Activated gamma-delta T cell treated with Interleukin-2 at 50 U/mL for 16 hours (primary cell): ENCODE data around the gene RUSC2.
A peak's percentile ranks its signal among the peaks of the same experiment; 100 is the strongest.
"Not testable (repeated sequence)": the region's sequence is repeated elsewhere in the genome, so short reads cannot be mapped to it uniquely, and the experiment has no call there.

Experiments used
- DNase-seq: peaks from one replicate; pipeline ENCODE4 v3.0.0-alpha.2; 2020

RUSC2 gene

GRCh38 chr9:35489313-35490154, at the start of gene RUSC2:
Gene RUSC2, plus strand, starts transcription at chr9:35490111. Its CDS starts 56,411 bp downstream, at chr9:35546522.
- DNase-seq, result peak; percentile 23

GRCh38 chr9:35446012-35446411, 43.9 kb upstream of the RUSC2 start:
- no peak for DNase-seq

GRCh38 chr9:35448496-35448895, 41.4 kb upstream of the RUSC2 start:
- DNase-seq, result no peak

GRCh38 chr9:35452481-35452880, 37.4 kb upstream of the RUSC2 start:
- DNase-seq, result no peak

- no peak for DNase-seq
Observed at GRCh38 chr9:35453786-35454185, 36.1 kb upstream of the RUSC2 start.

GRCh38 chr9:35464141-35465025, 25.5 kb upstream of the RUSC2 start:
- DNase-seq, result no peak

- DNase-seq, result no peak
Observed at GRCh38 chr9:35470340-35470739, 19.6 kb upstream of the RUSC2 start.

- no peak for DNase-seq
Observed at GRCh38 chr9:35470894-35471293, 19.0 kb upstream of the RUSC2 start.

GRCh38 chr9:35476596-35476995, 13.3 kb upstream of the RUSC2 start:
- no peak for DNase-seq

- DNase-seq, result not testable (repeated sequence)
Observed at GRCh38 chr9:35477211-35477855, 12.6 kb upstream of the RUSC2 start.

- DNase-seq, result no peak
Observed at GRCh38 chr9:35478871-35479270, 11.0 kb upstream of the RUSC2 start.

- no peak for DNase-seq
Observed at GRCh38 chr9:35481347-35481975, 8.4 kb upstream of the RUSC2 start.

GRCh38 chr9:35482071-35482470, 7.8 kb upstream of the RUSC2 start:
- DNase-seq, result no peak

GRCh38 chr9:35484406-35484805, 5.5 kb upstream of the RUSC2 start:
- DNase-seq, result no peak

- DNase-seq, result no peak
Observed at GRCh38 chr9:35487081-35487480, 2.8 kb upstream of the RUSC2 start.

GRCh38 chr9:35488021-35488420, 1.9 kb upstream of the RUSC2 start:
- no peak for DNase-seq

- no peak for DNase-seq
Observed at GRCh38 chr9:35488566-35489312, 1.2 kb upstream of the RUSC2 start.

GRCh38 chr9:35490155-35490909, 421 bp downstream of the RUSC2 start:
- DNase-seq, result no peak

- DNase-seq, result no peak
Observed at GRCh38 chr9:35490910-35491465, 1.1 kb downstream of the RUSC2 start.

GRCh38 chr9:35493119-35493518, 3.2 kb downstream of the RUSC2 start:
- not testable (repeated sequence) for DNase-seq

- DNase-seq, result no peak
Observed at GRCh38 chr9:35495984-35496383, 6.1 kb downstream of the RUSC2 start.
